Dendritic cell treated with granulocyte-macrophage colony-stimulating factor and Interleukin-4, amounts not matched to agents 40 ng/mL and 50 ng/mL, for 4 days (primary cell): ENCODE results near the gene ACP5.
"Not testable (repeated sequence)": the region's sequence is repeated elsewhere in the genome, so short reads cannot be mapped to it uniquely, and the experiment has no call there.

Experiments
- H3K27ac Mint-ChIP-seq: one replicate; pipeline ENCODE4 v1.8.0; 2022; ENCODE audit warnings: mild to moderate bottlenecking, mixed read lengths
- H3K27me3 Mint-ChIP-seq: one replicate; pipeline ENCODE4 v1.8.0; 2022; ENCODE audit warnings: mild to moderate bottlenecking, mixed read lengths
- H3K36me3 Mint-ChIP-seq: one replicate; pipeline ENCODE4 v1.8.0; 2022; ENCODE audit warnings: low read depth, mixed read lengths
- H3K4me1 Mint-ChIP-seq: one replicate; pipeline ENCODE4 v1.8.0; 2022; ENCODE audit warnings: low read depth, mixed read lengths
- H3K4me3 Mint-ChIP-seq: one replicate; pipeline ENCODE4 v1.8.0; 2022; ENCODE audit warnings: mild to moderate bottlenecking, moderate library complexity, mixed read lengths
- H3K9me3 Mint-ChIP-seq: one replicate; pipeline ENCODE4 v1.8.0; 2022; ENCODE audit warnings: mixed read lengths
- intact Hi-C: fragments of 100-400 bp; cut with micrococcal nuclease; formaldehyde crosslinking; loops from one replicate; pipeline ENCODE4 v1.15.0; 2022

Gene ACP5

DNA sequence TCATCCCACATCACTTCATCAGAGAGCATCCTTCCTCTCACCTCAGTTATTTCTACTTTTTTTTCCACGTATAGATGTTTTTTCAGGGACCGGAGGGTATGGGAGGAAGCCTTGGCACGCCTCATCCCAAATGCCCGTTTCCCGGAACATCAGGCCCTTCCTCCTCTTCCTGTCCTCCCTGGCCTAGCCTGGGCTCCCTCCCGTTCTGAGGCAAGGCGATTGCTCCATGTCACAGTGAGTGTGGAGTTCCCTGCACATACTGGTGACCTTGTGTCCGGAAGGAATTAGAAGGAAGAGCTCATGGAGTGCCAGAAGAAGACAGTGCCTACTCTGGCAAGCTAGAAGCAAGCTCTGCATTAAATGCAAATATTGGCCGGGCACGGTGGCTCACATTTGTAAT, 18.7 kb upstream of the ACP5 start:
- Mint-ChIP-seq H3K4me3 (peak overlapping the region; percentile 99), H3K27me3 (no peaks in the 10 kb centered on the region), H3K36me3 (peaks cover 15% of the 10 kb centered on the region), H3K9me3 (no peaks in the 10 kb centered on the region), H3K4me1 (peaks cover 31% of the 10 kb centered on the region), H3K27ac (peak overlapping the region; percentile 92)
- intact Hi-C loops = no loop called here

DNA sequence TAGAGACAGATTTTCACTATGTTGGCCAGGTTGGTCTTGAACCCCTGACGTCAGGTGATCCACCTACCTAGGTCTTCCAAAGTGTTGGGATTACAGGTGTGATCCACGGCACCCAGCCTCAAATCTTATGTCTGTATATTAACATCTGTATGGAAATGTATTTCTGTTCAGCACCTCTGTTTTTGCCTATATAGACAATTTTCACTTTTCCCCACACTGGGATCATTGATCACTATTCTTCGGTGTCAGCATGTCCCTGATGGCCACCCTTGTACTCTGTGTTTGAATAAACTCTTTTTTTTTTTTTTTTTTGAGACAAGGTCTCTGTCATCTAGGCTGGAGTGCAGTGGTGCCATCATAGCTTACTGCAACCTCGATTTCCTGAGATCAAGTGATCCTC, 16.6 kb upstream of the ACP5 start:
- Mint-ChIP-seq H3K4me1 (peaks cover 22% of the 10 kb centered on the region), H3K27ac (no peak overlapping the region), H3K27me3 (no peaks in the 10 kb centered on the region), H3K4me3 (no peak overlapping the region), H3K36me3 (peaks cover 10% of the 10 kb centered on the region), H3K9me3 (no peaks in the 10 kb centered on the region)
- intact Hi-C loops = no loop called here

DNA sequence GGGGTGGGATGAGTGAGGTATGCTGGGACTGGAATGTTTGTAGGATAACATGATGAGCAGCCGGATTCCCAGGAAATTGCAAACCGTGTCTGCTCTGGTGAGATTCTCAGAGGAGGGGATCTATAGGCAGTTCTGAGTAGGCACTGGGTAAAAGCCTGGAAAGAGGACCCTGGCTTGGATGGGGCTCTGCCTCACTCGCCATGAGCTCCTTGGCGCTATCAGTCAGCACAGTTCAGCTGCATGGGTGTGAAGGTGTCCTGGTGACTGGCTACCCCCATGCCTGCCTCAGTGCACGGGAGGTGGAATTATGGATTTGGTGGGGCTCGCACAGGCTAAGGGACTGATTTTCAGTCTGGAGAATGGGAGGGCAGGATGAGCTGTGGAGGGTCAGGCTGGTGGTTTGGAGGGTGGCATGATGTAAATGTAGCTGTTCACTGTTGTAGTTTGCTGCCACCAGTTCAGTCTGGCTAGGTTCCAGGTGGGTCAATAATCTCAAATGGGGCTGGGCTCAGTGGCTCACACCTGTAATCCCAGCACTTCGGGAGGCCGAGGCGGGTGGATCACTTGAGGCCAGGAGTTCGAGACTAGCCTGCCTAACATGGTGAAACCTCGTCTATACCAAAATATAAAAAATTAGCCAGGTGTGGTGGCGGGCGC, 10.7 kb upstream of the ACP5 start:
- Mint-ChIP-seq H3K4me3 (no peak overlapping the region), H3K27ac (peak overlapping the region; percentile 74), H3K9me3 (no peaks in the 10 kb centered on the region), H3K27me3 (no peaks in the 10 kb centered on the region), H3K4me1 (peaks cover 51% of the 10 kb centered on the region), H3K36me3 (no peaks in the 10 kb centered on the region)
- intact Hi-C loops = loop anchor here (1.0 to 2.0 kb wide), 3 partner anchors 28 to 91 kb away; partner anchors contain the start of gene CNN1

GRCh38 chr19:11587302-11587974, 10.0 kb upstream of the ACP5 start:
- intact Hi-C loops = loop anchor here (1.0 to 2.0 kb wide), 2 partner anchors 27 to 49 kb away; partner anchors contain the start of gene CNN1
- Mint-ChIP-seq H3K36me3 (no peaks in the 10 kb centered on the region), H3K27ac (peak overlapping the region; percentile 74), H3K9me3 (no peaks in the 10 kb centered on the region), H3K4me3 (no peak overlapping the region), H3K4me1 (peaks cover 52% of the 10 kb centered on the region), H3K27me3 (no peaks in the 10 kb centered on the region)

GRCh38 chr19:11586331-11586730, 8.9 kb upstream of the ACP5 start:
- H3K27me3 Mint-ChIP-seq = no peaks in the 10 kb centered on the region
- intact Hi-C loops = loop anchor here (2.0 kb wide), 1 partner anchor 48 kb away; the partner anchor contains the start of gene CNN1
- H3K4me1 Mint-ChIP-seq = peaks cover 62% of the 10 kb centered on the region
- peaks cover 4% of the 10 kb centered on the region for H3K36me3 Mint-ChIP-seq
- no peak overlapping the region for H3K4me3 Mint-ChIP-seq
- H3K27ac Mint-ChIP-seq = peak overlapping the region; percentile 89
- H3K9me3 Mint-ChIP-seq = no peaks in the 10 kb centered on the region

DNA sequence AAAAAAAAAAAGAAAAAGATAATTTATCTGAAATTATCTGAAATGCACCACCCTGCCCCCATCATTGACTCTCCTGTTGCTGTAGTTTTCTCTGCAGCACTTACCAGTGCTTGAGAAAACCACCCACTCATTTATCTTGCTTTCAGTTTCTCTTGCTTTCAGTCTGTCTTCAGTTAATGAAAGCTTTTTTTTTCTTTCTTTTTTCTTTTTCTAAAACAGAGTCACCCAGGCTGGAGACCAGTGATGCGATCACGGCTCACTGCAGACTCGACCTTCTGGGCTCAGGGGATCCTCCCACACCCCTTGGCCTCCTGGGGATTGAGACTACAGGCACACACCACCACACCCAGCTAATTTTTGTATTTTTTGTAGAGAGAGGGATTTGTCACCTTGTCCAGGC, 4.3 kb upstream of the ACP5 start:
- H3K36me3 Mint-ChIP-seq = peaks cover 31% of the 10 kb centered on the region
- no peaks in the 10 kb centered on the region for H3K27me3 Mint-ChIP-seq
- no peaks in the 10 kb centered on the region for H3K9me3 Mint-ChIP-seq
- intact Hi-C loops = no loop called here
- peak overlapping the region; percentile 89 for H3K27ac Mint-ChIP-seq
- peak overlapping the region; percentile 63 for H3K4me3 Mint-ChIP-seq
- peaks cover 83% of the 10 kb centered on the region for H3K4me1 Mint-ChIP-seq

DNA sequence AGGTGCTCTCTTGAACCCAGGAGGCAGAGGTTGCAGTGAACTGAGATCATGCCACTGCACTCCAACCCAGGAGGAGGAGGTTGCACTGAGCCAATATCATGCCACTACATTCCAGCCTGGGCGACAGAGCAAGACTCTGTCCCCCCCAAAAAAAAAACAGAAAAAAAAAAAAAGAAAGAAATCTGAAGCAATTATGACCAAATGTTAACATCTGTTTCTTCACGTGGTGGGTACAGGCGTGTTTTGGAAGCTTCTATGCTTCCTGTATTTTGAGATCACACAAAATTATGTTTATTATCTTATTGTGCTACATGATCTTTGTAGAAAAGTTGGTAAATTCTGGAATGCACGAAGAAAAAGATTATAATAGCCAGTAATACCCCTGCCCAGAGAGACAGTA, 2.7 kb upstream of the ACP5 start:
- Mint-ChIP-seq H3K27me3 (no peaks in the 10 kb centered on the region), H3K36me3 (peaks cover 48% of the 10 kb centered on the region)
- intact Hi-C loops = no loop called here

GRCh38 chr19:11578258-11579142, 1.1 kb upstream of the ACP5 start:
- intact Hi-C loops = no loop called here
- Mint-ChIP-seq H3K4me3 (peak overlapping the region; percentile 90), H3K36me3 (peaks cover 58% of the 10 kb centered on the region), H3K4me1 (peaks cover 73% of the 10 kb centered on the region), H3K9me3 (no peaks in the 10 kb centered on the region), H3K27me3 (no peaks in the 10 kb centered on the region), H3K27ac (peak overlapping the region; percentile 89)

More for the DNA sequence above, 2.7 kb upstream of the ACP5 start:
- Mint-ChIP-seq H3K27ac (peak overlapping the region; percentile 89), H3K4me3 (peak overlapping the region; percentile 90), H3K9me3 (no peaks in the 10 kb centered on the region), H3K4me1 (peaks cover 79% of the 10 kb centered on the region)

DNA sequence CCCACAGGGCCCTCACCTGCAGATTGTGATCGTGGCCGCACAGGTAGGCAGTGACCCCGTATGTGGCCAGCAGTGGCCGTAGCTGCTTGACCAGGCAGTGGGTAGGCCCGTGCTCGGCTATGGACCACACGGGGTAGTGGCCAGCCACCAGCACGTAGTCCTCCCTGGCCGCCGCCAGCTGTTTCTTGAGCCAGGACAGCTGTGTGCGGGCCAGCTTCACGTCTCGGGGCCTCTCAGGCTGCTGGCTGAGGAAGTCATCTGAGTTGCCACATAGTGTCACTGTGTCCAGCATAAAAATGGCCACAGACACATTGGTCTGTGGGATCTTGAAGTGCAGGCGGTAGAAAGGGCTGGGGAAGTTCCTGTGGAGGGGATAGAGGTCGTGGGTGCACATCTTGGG, 1.2 kb downstream of the ACP5 start:
- H3K27me3 Mint-ChIP-seq = no peaks in the 10 kb centered on the region
- H3K4me3 Mint-ChIP-seq = peak overlapping the region; percentile 90
- H3K4me1 Mint-ChIP-seq = peaks cover 57% of the 10 kb centered on the region
- H3K9me3 Mint-ChIP-seq = no peaks in the 10 kb centered on the region
- intact Hi-C loops = loop anchor here (1.0 kb wide), 1 partner anchor 8 kb away; no protein-coding TSS in a partner anchor
- H3K36me3 Mint-ChIP-seq = peaks cover 62% of the 10 kb centered on the region
- H3K27ac Mint-ChIP-seq = peak overlapping the region; percentile 89

- intact Hi-C loops = no loop called here
- no peaks in the 10 kb centered on the region for H3K9me3 Mint-ChIP-seq
- peak overlapping the region; percentile 45 for H3K27ac Mint-ChIP-seq
- H3K4me1 Mint-ChIP-seq = peaks cover 54% of the 10 kb centered on the region
- H3K4me3 Mint-ChIP-seq = peak overlapping the region; percentile 34
- no peaks in the 10 kb centered on the region for H3K27me3 Mint-ChIP-seq
- peaks cover 62% of the 10 kb centered on the region for H3K36me3 Mint-ChIP-seq
Observed at GRCh38 chr19:11574689-11575088, 2.8 kb downstream of the ACP5 start.

DNA sequence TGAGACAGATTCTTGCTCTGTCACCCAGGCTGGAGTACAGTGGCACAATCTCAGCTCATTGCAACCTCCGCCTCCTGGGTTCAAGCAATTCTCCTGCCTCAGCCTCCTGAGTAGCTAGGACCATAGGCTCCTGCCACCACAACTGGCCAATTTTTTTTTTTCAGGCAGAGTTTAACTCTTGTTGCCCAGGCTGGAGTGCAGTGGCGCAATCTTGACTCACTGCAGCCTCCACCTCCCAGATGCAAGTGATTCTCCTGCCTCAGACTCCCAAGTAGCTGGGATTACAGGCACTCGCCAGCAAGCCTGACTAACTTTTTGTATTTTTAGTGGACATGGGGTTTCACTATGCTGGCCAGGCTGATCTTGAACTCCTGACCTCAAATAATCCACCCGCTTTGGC, 3.7 kb downstream of the ACP5 start:
- H3K9me3 Mint-ChIP-seq, H3K4me3 Mint-ChIP-seq, intact Hi-C loops, H3K27me3 Mint-ChIP-seq: not testable (repeated sequence)
- Mint-ChIP-seq H3K4me1 (peaks cover 57% of the 10 kb centered on the region), H3K36me3 (peaks cover 55% of the 10 kb centered on the region), H3K27ac (peak overlapping the region; percentile 27)

DNA sequence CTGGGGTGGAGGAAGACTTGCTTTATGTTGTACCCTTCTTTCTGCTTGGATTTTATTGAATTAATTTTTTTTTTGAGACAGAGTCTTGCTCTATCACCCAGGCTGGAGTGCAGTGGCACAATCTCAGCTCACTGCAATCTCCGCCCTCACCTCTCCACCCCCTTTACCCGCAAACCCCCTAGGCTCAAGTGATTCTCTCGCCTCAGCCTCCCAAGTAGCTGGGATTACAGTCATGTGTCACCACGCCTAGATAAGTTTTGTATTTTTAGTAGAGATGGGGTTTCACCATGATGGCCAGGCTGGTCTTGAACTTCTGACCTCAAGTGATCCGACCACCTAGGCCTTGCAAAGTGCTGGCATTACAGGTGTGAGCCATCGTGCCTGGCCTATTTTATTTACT, 4.1 kb downstream of the ACP5 start:
- intact Hi-C loops, H3K9me3 Mint-ChIP-seq, H3K4me3 Mint-ChIP-seq, H3K27me3 Mint-ChIP-seq: not testable (repeated sequence)
- peaks cover 58% of the 10 kb centered on the region for H3K4me1 Mint-ChIP-seq
- peak overlapping the region; percentile 27 for H3K27ac Mint-ChIP-seq
- H3K36me3 Mint-ChIP-seq = peaks cover 51% of the 10 kb centered on the region

DNA sequence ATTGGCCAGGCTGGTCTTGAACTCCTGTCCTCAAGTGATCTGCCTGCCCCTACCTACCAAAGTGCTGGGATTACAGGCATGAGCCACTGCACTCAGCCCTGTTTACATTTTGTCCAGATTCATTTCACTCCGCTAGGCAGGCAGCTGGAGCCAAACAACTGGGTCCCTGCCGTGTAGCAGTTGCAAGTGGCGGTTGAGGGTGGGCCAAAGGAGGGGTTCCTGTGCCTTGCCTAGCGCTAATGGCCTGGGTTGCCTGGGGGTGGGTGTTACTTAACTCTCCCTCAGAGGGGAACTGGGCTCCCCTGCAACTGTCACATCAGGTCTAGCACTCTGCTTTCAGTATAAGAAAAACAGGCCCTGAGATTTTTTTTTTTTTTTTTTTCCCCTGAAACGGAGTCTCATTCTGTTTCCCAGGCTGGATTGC, 7.4 kb downstream of the ACP5 start:
- H3K27ac Mint-ChIP-seq = peak overlapping the region; percentile 70
- H3K4me3 Mint-ChIP-seq = no peak overlapping the region
- intact Hi-C loops = no loop called here
- H3K9me3 Mint-ChIP-seq = no peaks in the 10 kb centered on the region
- H3K27me3 Mint-ChIP-seq = no peaks in the 10 kb centered on the region
- H3K4me1 Mint-ChIP-seq = peaks cover 48% of the 10 kb centered on the region
- H3K36me3 Mint-ChIP-seq = peaks cover 24% of the 10 kb centered on the region

- H3K27me3 Mint-ChIP-seq = no peaks in the 10 kb centered on the region
- H3K36me3 Mint-ChIP-seq = peaks cover 6% of the 10 kb centered on the region
- peaks cover 71% of the 10 kb centered on the region for H3K4me1 Mint-ChIP-seq
- intact Hi-C loops = no loop called here
- peak overlapping the region; percentile 87 for H3K27ac Mint-ChIP-seq
- H3K9me3 Mint-ChIP-seq = no peaks in the 10 kb centered on the region
- no peak overlapping the region for H3K4me3 Mint-ChIP-seq
Observed at GRCh38 chr19:11566164-11566563, 11.3 kb downstream of the ACP5 start.
